ENCODE measurements around the gene DMTF1.
"Not testable (repeated sequence)": the region's sequence is repeated elsewhere in the genome, so short reads cannot be mapped to it uniquely, and the experiment has no call there.

The DMTF1 gene

GRCh38 chr7:87199241-87199640, 47.0 kb downstream of the DMTF1 start:
- DNase-seq: no peak

- DNase-seq: no peak
Observed at GRCh38 chr7:87199700-87200450, 47.6 kb downstream of the DMTF1 start.

- no peak for DNase-seq
Observed at GRCh38 chr7:87202208-87202607, 50.0 kb downstream of the DMTF1 start.

- DNase-seq: no peak
Observed at GRCh38 chr7:87202705-87203104, 50.5 kb downstream of the DMTF1 start.

- DNase-seq: not testable (repeated sequence)
Observed at GRCh38 chr7:87203929-87204328, 51.7 kb downstream of the DMTF1 start.

- no peak for DNase-seq
Observed at GRCh38 chr7:87204933-87205332, 52.7 kb downstream of the DMTF1 start.

GRCh38 chr7:87205701-87206100, 53.4 kb downstream of the DMTF1 start:
- not testable (repeated sequence) for DNase-seq

- DNase-seq: no peak
Observed at GRCh38 chr7:87206361-87206760, 54.1 kb downstream of the DMTF1 start.

- no peak for DNase-seq
Observed at GRCh38 chr7:87209295-87209924, 57.2 kb downstream of the DMTF1 start.

GRCh38 chr7:87210506-87210905, 58.3 kb downstream of the DMTF1 start:
- no peak for DNase-seq

GRCh38 chr7:87212498-87212897, 60.2 kb downstream of the DMTF1 start:
- DNase-seq: no peak

GRCh38 chr7:87213252-87213651, 61.0 kb downstream of the DMTF1 start:
- DNase-seq: no peak

GRCh38 chr7:87213811-87214210, 61.6 kb downstream of the DMTF1 start:
- no peak for DNase-seq

- peak in 1 of 2 donors; percentile 16 for DNase-seq
Observed at GRCh38 chr7:87215046-87215445, 62.8 kb downstream of the DMTF1 start.

GRCh38 chr7:87216701-87217508, 64.7 kb downstream of the DMTF1 start:
- peak; percentile 66 to 71 for DNase-seq

- DNase-seq: peak in 1 of 2 donors; percentile 29
Observed at GRCh38 chr7:87217983-87218653, 65.9 kb downstream of the DMTF1 start.

GRCh38 chr7:87218796-87219544, 66.7 kb downstream of the DMTF1 start:
- DNase-seq: peak; percentile 68 to 69

- peak; percentile 86 for DNase-seq
Observed at GRCh38 chr7:87219545-87220025, 67.3 kb downstream of the DMTF1 start, which contains the start of gene TMEM243. TMEM243 (minus strand) TSS chr7:87219732; CDS start chr7:87219503, 229 bp downstream.

- peak; percentile 80 to 85 for DNase-seq
Observed at GRCh38 chr7:87220026-87220733, 67.9 kb downstream of the DMTF1 start.

GRCh38 chr7:87220734-87221215, 68.5 kb downstream of the DMTF1 start:
- DNase-seq: no peak

- no peak for DNase-seq
Observed at GRCh38 chr7:87223666-87224065, 71.4 kb downstream of the DMTF1 start.
